ENCODE results near the gene DOK1. TPM values are rescaled to one million over a fixed set of nuclear protein-coding genes. Genes with fewer than 3 reads are reported as not detected.

DOK1 gene
- total RNA-seq, 1 experiment from 2014 or later: 6.2 TPM

GRCh38 chr2:74542978-74543377, 11.5 kb upstream of the DOK1 start:
- DNase-seq (ENCODE audit: low read depth, low spot score): no peak
- in situ Hi-C loops (cut with HindIII; ENCODE audit: low pct_unique_long_range_greater_than_20kb, low sequenced_read_pairs): no loop called here
- no peaks in the 10 kb centered on the region for H3K9me3 ChIP-seq (ENCODE audit: control insufficient read depth, insufficient read depth, low read depth, low read length)
- CTCF ChIA-PET: interaction anchor here (0.7 kb wide), 1 partner anchor 794 kb away, joined by 6 read pairs; no protein-coding TSS in a partner anchor
- H3K27ac ChIP-seq (ENCODE audit: low read length): no peak overlapping the region
- no peak for ATAC-seq
- intact Hi-C loops (cut with micrococcal nuclease; ENCODE audit: unreplicated experiment): no loop called here
- no peak overlapping the region for H3K4me3 ChIP-seq (ENCODE audit: low read depth in 2 of 2, low read length in 2 of 2)
- H3K36me3 ChIP-seq (ENCODE audit: control insufficient read depth, insufficient read depth, low read length): no peaks in the 10 kb centered on the region
- TF ChIP-seq SIN3A (IDR thresholded peaks at IDR 0.05; ENCODE audit: borderline replicate concordance, insufficient read depth, low read depth, low read length) (no peak), POLR2AphosphoS5 (IDR thresholded peaks at IDR 0.05; ENCODE audit: low read depth, low read length) (no peak), TCF7L2 (IDR thresholded peaks at IDR 0.05; ENCODE audit: low read depth, low read length) (no peak), REST (IDR thresholded peaks at IDR 0.05; ENCODE audit: insufficient read depth in 1 of 2, low read depth in 2 of 2, low read length in 1 of 2) (no peak)
- TF ChIP-seq, protein P1, sequence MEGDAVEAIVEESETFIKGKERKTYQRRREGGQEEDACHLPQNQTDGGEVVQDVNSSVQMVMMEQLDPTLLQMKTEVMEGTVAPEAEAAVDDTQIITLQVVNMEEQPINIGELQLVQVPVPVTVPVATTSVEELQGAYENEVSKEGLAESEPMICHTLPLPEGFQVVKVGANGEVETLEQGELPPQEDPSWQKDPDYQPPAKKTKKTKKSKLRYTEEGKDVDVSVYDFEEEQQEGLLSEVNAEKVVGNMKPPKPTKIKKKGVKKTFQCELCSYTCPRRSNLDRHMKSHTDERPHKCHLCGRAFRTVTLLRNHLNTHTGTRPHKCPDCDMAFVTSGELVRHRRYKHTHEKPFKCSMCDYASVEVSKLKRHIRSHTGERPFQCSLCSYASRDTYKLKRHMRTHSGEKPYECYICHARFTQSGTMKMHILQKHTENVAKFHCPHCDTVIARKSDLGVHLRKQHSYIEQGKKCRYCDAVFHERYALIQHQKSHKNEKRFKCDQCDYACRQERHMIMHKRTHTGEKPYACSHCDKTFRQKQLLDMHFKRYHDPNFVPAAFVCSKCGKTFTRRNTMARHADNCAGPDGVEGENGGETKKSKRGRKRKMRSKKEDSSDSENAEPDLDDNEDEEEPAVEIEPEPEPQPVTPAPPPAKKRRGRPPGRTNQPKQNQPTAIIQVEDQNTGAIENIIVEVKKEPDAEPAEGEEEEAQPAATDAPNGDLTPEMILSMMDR (IDR thresholded peaks at IDR 0.05): no peak
- POLR2A ChIA-PET: no interaction called here
- no TSS peak for BruUV-seq (replicated peaks)
- no peaks in the 10 kb centered on the region; the same call in 1 of the 2 replicates for H3K27me3 ChIP-seq (ENCODE audit: control insufficient read depth, insufficient read depth, low read length)
- H3K4me1 ChIP-seq (ENCODE audit: control insufficient read depth, insufficient read depth, low read length): 0 out of 2 replicates have a peak, but pooled peaks cover under 1% of the 10 kb centered on the region

- TF ChIP-seq POLR2AphosphoS5 (IDR thresholded peaks at IDR 0.05; ENCODE audit: low read depth, low read length): no peak
- TF ChIP-seq, protein P1 (IDR thresholded peaks at IDR 0.05): peak; percentile 67
- Histone ChIP-seq H3K36me3 (ENCODE audit: control insufficient read depth, insufficient read depth, low read length) (no peaks in the 10 kb centered on the region), H3K4me3 (ENCODE audit: low read depth in 2 of 2, low read length in 2 of 2) (no peak overlapping the region), H3K9me3 (ENCODE audit: control insufficient read depth, insufficient read depth, low read depth, low read length) (no peaks in the 10 kb centered on the region), H3K4me1 (ENCODE audit: control insufficient read depth, insufficient read depth, low read length) (peaks cover 10% of the 10 kb centered on the region), H3K27me3 (ENCODE audit: control insufficient read depth, insufficient read depth, low read length) (no peaks in the 10 kb centered on the region; the same call in 1 of the 2 replicates), H3K27ac (ENCODE audit: low read length) (no peak overlapping the region)
- POLR2A ChIA-PET: no interaction called here
- DNase-seq (ENCODE audit: low read depth, low spot score) (no peak), ATAC-seq (no peak)
- CTCF ChIA-PET: no interaction called here
- no TSS peak for BruUV-seq (replicated peaks)
- intact Hi-C loops (cut with micrococcal nuclease; ENCODE audit: unreplicated experiment) (no loop called here), in situ Hi-C loops (cut with HindIII; ENCODE audit: low pct_unique_long_range_greater_than_20kb, low sequenced_read_pairs) (no loop called here)
Measured at GRCh38 chr2:74544634-74545033, 9.9 kb upstream of the DOK1 start.

All from Panc1 (cell line).